IMR-90 (cell line): ENCODE results near the gene BATF2. TPM values are rescaled to one million over a fixed set of nuclear protein-coding genes. Genes with fewer than 3 reads are reported as not detected.
A peak's percentile ranks its signal among the peaks of the same experiment; 100 is the strongest.

Source experiments
- ATAC-seq: fragments of 200-7000 bp; cut with Tn5 transposase; 2 replicates; pipeline ENCODE4 v1.9.1; 2020; ENCODE audit warnings: low read depth, mild to moderate bottlenecking, moderate library complexity
- BruUV-seq: library from RNA; stranded (reverse); fragments of 400-500 nt; replicated peaks from 2 replicates; lab custom pipeline; 2021; lab: Mats Ljungman, UMichigan
- CTCF ChIA-PET: fragments of 300-600 bp; formaldehyde crosslinking; extraction: SDS; loops from one replicate; lab custom pipeline; 2021; ENCODE audit warnings: antibody characterized with exemption; lab: Yijun Ruan, JAX
- POLR2A ChIA-PET: fragments of 300-600 bp; sonication (Branson Sonifier 250); formaldehyde crosslinking; loops from one replicate; lab custom pipeline; 2022; ENCODE audit warnings: antibody characterized with exemption; ENCODE audit not compliant: unreplicated experiment; lab: Charles Lee
- DNase-seq: peaks from one replicate; pipeline ENCODE4 v3.0.0; 2013
- H2AFZ ChIP-seq: replicated peaks from 2 replicates; pipeline ENCODE3; 2013; ENCODE audit warnings: low read length, mild to moderate bottlenecking; ENCODE audit not compliant: poor library complexity
- H2AK5ac ChIP-seq: 2 replicates; pipeline ENCODE4 v1.6.1; 2013; ENCODE audit warnings: low read depth, low read length, inconsistent platforms
- H2AK9ac ChIP-seq: replicated peaks from 2 replicates; pipeline ENCODE3; 2013; ENCODE audit warnings: mild to moderate bottlenecking, low read depth, low read length, moderate library complexity; ENCODE audit not compliant: poor library complexity
- H2BK120ac ChIP-seq: 2 replicates; pipeline ENCODE4 v1.6.1; 2013; ENCODE audit warnings: low read depth, low read length, inconsistent platforms
- H2BK15ac ChIP-seq: 3 replicates; pipeline ENCODE4 v1.6.1; 2013; ENCODE audit warnings: low read depth, low read length, inconsistent platforms
- H2BK20ac ChIP-seq: 2 replicates; pipeline ENCODE4 v1.6.1; 2013; ENCODE audit warnings: low read depth, mild to moderate bottlenecking, inconsistent platforms, low read length, moderate library complexity
- H2BK5ac ChIP-seq: 2 replicates; pipeline ENCODE4 v1.6.1; 2013; ENCODE audit warnings: mild to moderate bottlenecking, low read depth, low read length, inconsistent platforms; ENCODE audit not compliant: poor library complexity, severe bottlenecking
- H3K14ac ChIP-seq: replicated peaks from 2 replicates; pipeline ENCODE4 v1.6.1; 2013; ENCODE audit warnings: low read depth, low read length, inconsistent platforms
- H3K18ac ChIP-seq: 2 replicates; pipeline ENCODE4 v1.6.1; 2013; ENCODE audit warnings: low read depth, low read length, control low read depth
- H3K23ac ChIP-seq: 2 replicates; pipeline ENCODE4 v1.6.1; 2013; ENCODE audit warnings: low read depth, low read length, inconsistent platforms
- H3K27ac ChIP-seq: 2 replicates; pipeline ENCODE4 v1.5.1; 2013; ENCODE audit warnings: mild to moderate bottlenecking, control low read depth, low read length; ENCODE audit not compliant: insufficient read depth
- H3K27me3 ChIP-seq: 2 replicates; pipeline ENCODE4 v1.6.1; 2013; ENCODE audit warnings: low read length; ENCODE audit not compliant: control insufficient read depth, insufficient read depth
- H3K36me3 ChIP-seq: 2 replicates; pipeline ENCODE4 v1.6.1; 2013; ENCODE audit warnings: low read length, mixed read lengths; ENCODE audit not compliant: control insufficient read depth, insufficient read depth
- H3K4ac ChIP-seq: 2 replicates; pipeline ENCODE4 v1.6.1; 2013; ENCODE audit warnings: low read depth, low read length, inconsistent platforms
- H3K4me1 ChIP-seq: 2 replicates; pipeline ENCODE4 v1.6.1; 2013; ENCODE audit warnings: low read length, mixed read lengths; ENCODE audit not compliant: control insufficient read depth, insufficient read depth
- H3K4me2 ChIP-seq: 2 replicates; pipeline ENCODE4 v1.6.1; 2013; ENCODE audit warnings: low read depth, mild to moderate bottlenecking, control low read depth, low read length, moderate library complexity
- H3K4me3 ChIP-seq: 2 replicates; pipeline ENCODE4 v1.5.1; 2013; ENCODE audit warnings: low read depth, mild to moderate bottlenecking, control low read depth, low read length, moderate library complexity; ENCODE audit not compliant: insufficient read depth
- H3K56ac ChIP-seq: 2 replicates; pipeline ENCODE4 v1.6.1; 2013; ENCODE audit warnings: low read length, inconsistent platforms; ENCODE audit not compliant: insufficient read depth; ENCODE audit errors: extremely low read depth
- H3K79me1 ChIP-seq, 2 experiments: 2 replicates each; pipeline ENCODE4 v1.6.1; 2013; ENCODE audit warnings: low read length in 2 of 2, inconsistent platforms in 1 of 2, low read depth in 1 of 2
- H3K9ac ChIP-seq: 2 replicates; pipeline ENCODE4 v1.6.1; 2013; ENCODE audit warnings: low read depth, low read length, control low read depth
- H3K9me1 ChIP-seq: 2 replicates; pipeline ENCODE4 v1.6.1; 2013; ENCODE audit warnings: low read length, inconsistent platforms; ENCODE audit not compliant: insufficient read depth
- H3K9me3 ChIP-seq: 2 replicates; pipeline ENCODE4 v1.6.1; 2013; ENCODE audit warnings: low read length; ENCODE audit not compliant: control insufficient read depth, insufficient read depth
- H4K20me1 ChIP-seq: 2 replicates; pipeline ENCODE4 v1.6.1; 2013; ENCODE audit warnings: low read length, inconsistent platforms; ENCODE audit not compliant: insufficient read depth
- H4K5ac ChIP-seq: 2 replicates; pipeline ENCODE4 v1.6.1; 2013; ENCODE audit warnings: mild to moderate bottlenecking, low read depth, low read length, control low read depth
- H4K8ac ChIP-seq, 2 experiments: 2 replicates each; pipeline ENCODE4 v1.6.1; 2013; ENCODE audit warnings: low read depth in 2 of 2, low read length in 2 of 2, control low read depth in 1 of 2, inconsistent platforms in 1 of 2
- H4K91ac ChIP-seq: 2 replicates; pipeline ENCODE4 v1.6.1; 2013; ENCODE audit warnings: low read depth, low read length, inconsistent platforms; ENCODE audit not compliant: insufficient read depth
- MXI1 ChIP-seq: IDR thresholded peaks from 2 replicates; pipeline ENCODE4 v1.6.1; 2012; ENCODE audit warnings: low read depth, mild to moderate bottlenecking, low read length, moderate library complexity, borderline replicate concordance
- RCOR1 ChIP-seq: IDR thresholded peaks from 2 replicates; pipeline ENCODE4 v1.6.1; 2012; ENCODE audit warnings: mild to moderate bottlenecking, low read length, improper control_type of control experiment; ENCODE audit not compliant: insufficient replicate concordance
- SMC3 ChIP-seq: fragments of 150-350 bp; IDR thresholded peaks from 2 replicates; pipeline ENCODE4 v1.6.1; 2016; ENCODE audit warnings: low read depth, mild to moderate bottlenecking, antibody characterized with exemption, low read length, moderate library complexity
- WGBS, 2 experiments: methylation state at CpG; one replicate each; pipeline versions ENCODE4 v1.1.5 to v1.1.7; 2013; ENCODE audit warnings: missing lambda C conversion rate in 2 of 2; ENCODE audit not compliant: insufficient read length in 1 of 2; ENCODE audit errors: extremely low coverage in 2 of 2; 5-methylcytosine and 5-hydroxymethylcytosine counted together
- dilution Hi-C: fragments of 300-500 bp; cut with HindIII; formaldehyde crosslinking; loops from one replicate; pipeline ENCODE4 v1.14.3; 2018; ENCODE audit warnings: low sequenced_read_pairs; ENCODE audit not compliant: unreplicated experiment
- in situ Hi-C: fragments of 300-500 bp; cut with MboI; formaldehyde crosslinking; loops from 3 replicates; pipeline ENCODE4 v1.14.3; 2019; ENCODE audit warnings: low sequenced_read_pairs, inconsistent platforms, mixed read lengths
- intact Hi-C: fragments of 100-400 bp; cut with micrococcal nuclease; formaldehyde crosslinking; loops from 2 replicates; pipeline ENCODE4 v1.10.0; 2022
- polyA plus RNA-seq, 3 experiments: library from polyadenylated mRNA; depleted of rRNA; stranded (reverse); fragments of >200 nt; gene quantifications; 2 replicates each; pipeline ENCODE4 v1.2.3, GENCODE V29; 2012; ENCODE audit warnings: low replicate concordance in 1 of 3
- total RNA-seq: library from RNA; depleted of rRNA; stranded (reverse); fragments of >200 nt; gene quantifications from 2 replicates; pipeline ENCODE4 v1.2.3, GENCODE V29; 2012

BATF2 gene
- total and polyA plus RNA-seq, 2 of the 4 experiments (the other 2 are of a cell fraction): 0.36 to 1.2 TPM

DNA sequence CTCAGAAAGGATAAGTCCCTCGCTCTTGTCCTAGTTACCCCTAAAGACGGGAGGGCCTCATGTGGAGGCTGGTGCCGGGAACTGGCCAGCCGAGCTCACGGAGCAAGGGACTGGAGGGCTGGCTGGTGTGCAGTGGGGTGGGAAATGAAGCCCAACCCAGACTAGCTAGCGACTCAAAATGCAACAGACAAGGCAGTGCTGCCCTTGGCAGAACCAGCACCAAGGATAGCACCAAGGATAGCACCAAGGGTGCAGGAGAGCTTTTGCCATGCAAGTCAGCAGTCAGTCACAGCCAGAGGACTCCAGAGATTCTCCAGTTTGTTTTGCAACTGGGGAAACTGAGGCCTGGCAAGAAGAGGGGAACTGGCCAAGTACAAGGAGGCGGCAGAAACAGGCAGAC is 6.5 kb upstream of the BATF2 start:
- dilution Hi-C loops: no loop called here
- POLR2A ChIA-PET: no interaction called here
- H4K8ac ChIP-seq: no peak overlapping the region
- no peaks in the 10 kb centered on the region for H4K20me1 ChIP-seq
- H2AFZ ChIP-seq: peak overlapping the region; percentile 21
- no peak overlapping the region for H2AK9ac ChIP-seq
- TF ChIP-seq SMC3: no peak
- peak; percentile 56 for TF ChIP-seq RCOR1
- TF ChIP-seq MXI1: peak; percentile 73; the same call in 1 of the 2 replicates
- no peak overlapping the region for H2BK15ac ChIP-seq
- H3K9me3 ChIP-seq: no peaks in the 10 kb centered on the region
- no peak overlapping the region for H2AK5ac ChIP-seq
- H3K36me3 ChIP-seq: no peaks in the 10 kb centered on the region
- H3K23ac ChIP-seq: no peak overlapping the region
- no peak overlapping the region for H3K56ac ChIP-seq
- BruUV-seq: no TSS peak
- H4K91ac ChIP-seq: no peak overlapping the region
- H3K27me3 ChIP-seq: no peaks in the 10 kb centered on the region
- H3K79me1 ChIP-seq: no peaks in the 10 kb centered on the region; a peak in 1 of 4 replicates
- no peak overlapping the region for H4K5ac ChIP-seq
- H2BK120ac ChIP-seq: no peak overlapping the region
- no peak overlapping the region for H3K14ac ChIP-seq
- ATAC-seq (peak; percentile 55), DNase-seq (peak; percentile 66)
- no peak overlapping the region for H3K27ac ChIP-seq
- H2BK20ac ChIP-seq: no peak overlapping the region
- H2BK5ac ChIP-seq: no peak overlapping the region
- H3K4me1 ChIP-seq: peaks cover 5% of the 10 kb centered on the region; the same call in 1 of the 2 replicates
- 80% methylated on average over 1 of the region's 7 CpGs; no CpG with 5 or more reads in 1 of the 2 experiments for WGBS, 2 experiments
- no peak overlapping the region for H3K9ac ChIP-seq
- CTCF ChIA-PET: no interaction called here
- no peak overlapping the region for H3K4ac ChIP-seq
- H3K18ac ChIP-seq: no peak overlapping the region
- in situ Hi-C loops: loop anchor here (10.0 kb wide), 1 partner anchor 158 kb away; the partner anchor contains the start of gene CDC42BPG
- intact Hi-C loops: no loop called here
- no peak overlapping the region for H3K4me3 ChIP-seq
- H3K9me1 ChIP-seq: peaks cover 11% of the 10 kb centered on the region
- no peak overlapping the region for H3K4me2 ChIP-seq
